K562 (cell line): Measurements from ENCODE around the gene SPDYA. TPM values are rescaled to one million over a fixed set of nuclear protein-coding genes. Genes with fewer than 3 reads are reported as not detected.
A peak's percentile ranks its signal among the peaks of the same experiment; 100 is the strongest.

Experiments used
- ATAC-seq: fragments of 200-7000 bp; cut with Tn5 transposase; 3 replicates; pipeline ENCODE4 v1.9.1; 2020; ENCODE audit warnings: moderate library complexity
- BruUV-seq: library from RNA; stranded (reverse); fragments of 400-500 nt; replicated peaks from 2 replicates; lab custom pipeline; 2021; lab: Mats Ljungman, UMichigan
- CTCF ChIA-PET: fragments of 300-600 bp; formaldehyde crosslinking; extraction: SDS; loops from one replicate; lab custom pipeline; 2021; ENCODE audit warnings: low intra/inter-chr PET ratio; lab: Yijun Ruan, JAX
- POLR2A ChIA-PET: fragments of 300-600, 350-650 bp; sonication (Branson Sonifier 250); formaldehyde crosslinking; extraction: SDS; loops from one replicate; lab custom pipeline; 2021; ENCODE audit warnings: antibody characterized with exemption, inconsistent platforms; lab: Yijun Ruan, JAX
- DNase-seq, 4 experiments: peaks; one replicate each; pipeline versions ENCODE4 v3.0.0 to v3.0.0-alpha.2; 2011 to 2018; ENCODE audit warnings: low spot score in 3 of 4, mixed read lengths in 3 of 4; ENCODE audit errors: extremely low read depth in 1 of 4
- FAIRE-seq: peaks from 2 replicates; lab custom pipeline; 2011; peaks lifted over from hg19 to GRCh38; lab: Jason Lieb, UNC
- H2AFZ ChIP-seq: 2 replicates; pipeline ENCODE4 v1.6.0; 2011; ENCODE audit warnings: low read depth, low read length, control low read depth, inconsistent platforms
- H3K27ac ChIP-seq: fragments of 200-600 bp; 3 replicates; pipeline ENCODE4 v1.8.0; 2011; ENCODE audit warnings: low read depth, mild to moderate bottlenecking, control low read depth, inconsistent platforms, low read length, moderate library complexity, mixed read lengths; ENCODE audit errors: extremely low read depth
- H3K27me3 ChIP-seq, 2 experiments: fragments of 300-600 bp in 1 of 2; 2 replicates in 1 of 2; 3 replicates in 1 of 2; pipeline versions ENCODE4 v1.6.0 to v1.8.0; 2011; ENCODE audit warnings: inconsistent platforms in 2 of 2, low read length in 2 of 2, mild to moderate bottlenecking in 1 of 2, mixed read lengths in 1 of 2, moderate library complexity in 1 of 2; ENCODE audit not compliant: control insufficient read depth in 2 of 2, insufficient read depth in 2 of 2
- H3K36me3 ChIP-seq: fragments of 300-600 bp; 3 replicates; pipeline ENCODE4 v1.8.0; 2011; ENCODE audit warnings: mild to moderate bottlenecking, low read length, inconsistent platforms; ENCODE audit not compliant: control insufficient read depth, insufficient read depth
- H3K4me1 ChIP-seq, 2 experiments: fragments of 200-600 bp in 1 of 2; replicated peaks in 1 of 2; 2 replicates in 1 of 2; 3 replicates in 1 of 2; pipeline versions ENCODE4 v1.5.1 to v1.8.0; 2011; ENCODE audit warnings: inconsistent platforms in 2 of 2, low read length in 2 of 2, mild to moderate bottlenecking in 1 of 2, mixed read lengths in 1 of 2, moderate library complexity in 1 of 2; ENCODE audit not compliant: control insufficient read depth in 2 of 2, insufficient read depth in 2 of 2
- H3K4me2 ChIP-seq: 2 replicates; pipeline ENCODE4 v1.6.1; 2011; ENCODE audit warnings: low read length, control low read depth, inconsistent platforms, mixed read lengths; ENCODE audit not compliant: insufficient read depth
- H3K4me3 ChIP-seq: fragments of 200-600 bp; sonication (generic), shearing (Covaris generic); 2 replicates; pipeline ENCODE4 v1.5.1; 2016; ENCODE audit warnings: control low read depth, inconsistent platforms
- H3K79me2 ChIP-seq: fragments of 200-600 bp; 3 replicates; pipeline ENCODE4 v1.8.0; 2011; ENCODE audit warnings: low read length, inconsistent platforms; ENCODE audit not compliant: control insufficient read depth, insufficient read depth
- H3K9ac ChIP-seq, 2 experiments: 2 replicates each; pipeline versions ENCODE4 v1.6.0 to v1.6.1; 2011; ENCODE audit warnings: low read depth in 2 of 2, low read length in 2 of 2, control low read depth in 1 of 2, inconsistent platforms in 1 of 2, mild to moderate bottlenecking in 1 of 2, mixed read lengths in 1 of 2; ENCODE audit not compliant: insufficient read depth in 1 of 2
- H3K9me1 ChIP-seq: one replicate; pipeline ENCODE4 v1.6.0; 2011; ENCODE audit warnings: inconsistent platforms, mild to moderate bottlenecking, low read length, moderate library complexity; ENCODE audit not compliant: control insufficient read depth, insufficient read depth
- H3K9me3 ChIP-seq: replicated peaks from 2 replicates; pipeline ENCODE4 v1.5.1; 2011; ENCODE audit warnings: low read depth, low read length, inconsistent platforms; ENCODE audit not compliant: control insufficient read depth, insufficient read depth
- H4K20me1 ChIP-seq: replicated peaks from 2 replicates; pipeline ENCODE4 v1.6.1; 2011; ENCODE audit warnings: low read length, inconsistent platforms, mixed read lengths; ENCODE audit not compliant: control insufficient read depth, insufficient read depth
- ATF3 ChIP-seq, 2 experiments: fragments of 450-650 bp in 1 of 2; sonication (generic) in 1 of 2; formaldehyde crosslinking in 1 of 2; IDR thresholded peaks in 1 of 2; conservative IDR thresholded peaks in 1 of 2; 2 replicates each; pipeline versions ENCODE4 v1.6.1 to v1.8.1; 2016 to 2023; ENCODE audit warnings: mild to moderate bottlenecking in 2 of 2, moderate library complexity in 2 of 2, inconsistent platforms in 1 of 2, missing genetic modification reagents in 1 of 2
- C11orf30 ChIP-seq: fragments of 450-650 bp; IDR thresholded peaks from 2 replicates; pipeline ENCODE4 v1.6.1; 2016; ENCODE audit warnings: low read depth, mild to moderate bottlenecking
- CEBPG ChIP-seq, 3 experiments: fragments of 200-800 bp in 1 of 3; sonication (Bioruptor generic) in 1 of 3; sonication (generic) in 1 of 3; formaldehyde crosslinking in 1 of 3; IDR thresholded peaks in 2 of 3; conservative IDR thresholded peaks in 1 of 3; 2 replicates each; pipeline versions ENCODE4 v1.6.1 to v1.8.0; 2016 to 2022; ENCODE audit warnings: missing compliant biosample characterization in 2 of 3, missing genetic modification characterization in 2 of 3, mild to moderate bottlenecking in 1 of 3, missing genetic modification reagents in 1 of 3
- FOSL1 ChIP-seq: fragments of 200-800 bp; sonication (Bioruptor generic); conservative IDR thresholded peaks from 2 replicates; pipeline ENCODE4 v1.6.1; 2016; ENCODE audit warnings: missing genetic modification characterization, missing compliant biosample characterization
- JUNB ChIP-seq: fragments of 450-650 bp; formaldehyde crosslinking; conservative IDR thresholded peaks from 2 replicates; pipeline ENCODE4 v1.4.0; 2020; ENCODE audit warnings: mild to moderate bottlenecking
- JUND ChIP-seq, 2 experiments: IDR thresholded peaks; 2 replicates in 1 of 2; 3 replicates in 1 of 2; pipeline ENCODE4 v1.6.1; 2011; ENCODE audit warnings: borderline replicate concordance in 2 of 2, low read depth in 2 of 2, low read length in 2 of 2, improper control_type of control experiment in 1 of 2, missing biosample characterization in 1 of 2, missing genetic modification characterization in 1 of 2, missing genetic modification reagents in 1 of 2
- MAFG ChIP-seq: fragments of 450-650 bp; conservative IDR thresholded peaks from 2 replicates; pipeline ENCODE4 v1.6.1; 2016; ENCODE audit warnings: missing genetic modification characterization, missing compliant biosample characterization
- OTX1 ChIP-seq: fragments of 450-650 bp; formaldehyde crosslinking; IDR thresholded peaks from 2 replicates; pipeline ENCODE4 v1.4.0; 2022; ENCODE audit warnings: mild to moderate bottlenecking
- SRSF9 ChIP-seq: fragments of 200-400 bp; formaldehyde crosslinking; IDR thresholded peaks from 2 replicates; pipeline ENCODE4 v1.6.1; 2017; ENCODE audit warnings: low read depth, low read length, borderline replicate concordance
- ZNF316 ChIP-seq: fragments of 450-650 bp; IDR thresholded peaks from 2 replicates; pipeline ENCODE4 v1.6.1; 2016
- ZNF785 ChIP-seq: fragments of 250-450 bp; sonication (Bioruptor Pico); IDR thresholded peaks from 2 replicates; pipeline ENCODE4 v1.4.0; 2020; ENCODE audit warnings: mild to moderate bottlenecking
- WGBS: fragments of 100-300 bp; shearing (Covaris generic); methylation state at CpG from one replicate; pipeline ENCODE4 v1.1.6; 2016; ENCODE audit warnings: low coverage, mixed read lengths; ENCODE audit not compliant: insufficient coverage; ENCODE audit errors: missing lambda C conversion rate; 5-methylcytosine and 5-hydroxymethylcytosine counted together
- in situ Hi-C: fragments of 300-500 bp; cut with MboI; formaldehyde crosslinking; loops from 4 replicates; pipeline ENCODE4 v1.15.0; 2018; ENCODE audit warnings: inconsistent platforms, mixed read lengths
- intact Hi-C: fragments of 100-400 bp; cut with micrococcal nuclease; formaldehyde crosslinking; loops from 2 replicates; pipeline ENCODE4 v1.14.2; 2022
- polyA plus RNA-seq, 8 experiments: library from polyadenylated mRNA; depleted of rRNA in 4 of 8; stranded (reverse) in 5 of 8; unstranded in 3 of 8; fragments of >200 nt; fragmentation: Nextera tagmentation in 2 of 8; fragmentation: Illumina TruSeq in 1 of 8; extraction: Ambion mirVana in 2 of 8; extraction: Trizol in 1 of 8; gene quantifications; 2 replicates each; pipeline versions ENCODE4 v1.2.1 to v1.2.3, GENCODE V29; 2011 to 2014; ENCODE audit warnings: inconsistent platforms in 1 of 8, missing spikeins in 1 of 8
- total RNA-seq, 7 experiments: library from RNA; depleted of rRNA in 6 of 7; stranded (reverse); fragments of >200 nt in 6 of 7; fragmentation: Illumina TruSeq in 2 of 7; extraction: Trizol in 2 of 7; gene quantifications; 2 replicates each; pipeline versions ENCODE4 v1.2.1 to v1.2.3, GENCODE V29; 2011 to 2021; ENCODE audit warnings: low replicate concordance in 1 of 7

SPDYA gene
- total and polyA plus RNA-seq, 9 of the 15 experiments (the other 6 are each of a cell fraction or from before 2014, with no cell fraction given), result 0.05 to 1.6 (median 0.30) TPM; not detected in 1

- WGBS, result 11% methylated on average over 2 of the region's 2 CpGs
- intact Hi-C loops, result loop anchor here (5.0 kb wide), 1 partner anchor 69 kb away; no protein-coding TSS in a partner anchor
- no peak for ATAC-seq
Observed at GRCh38 chr2:28828382-28828781, 17.7 kb downstream of the SPDYA start.

More at GRCh38 chr2:28828382-28828781, 17.7 kb downstream of the SPDYA start:
- BruUV-seq, result no TSS peak
- Histone ChIP-seq H4K20me1 (no peaks in the 10 kb centered on the region), H3K9me1 (no peaks in the 10 kb centered on the region), H3K4me3 (no peak overlapping the region), H3K79me2 (no peaks in the 10 kb centered on the region), H3K4me2 (no peak overlapping the region), H3K36me3 (no peaks in the 10 kb centered on the region), H2AFZ (no peak overlapping the region), H3K9ac (no peak overlapping the region), H3K27ac (no peak overlapping the region), H3K4me1 (no peaks in the 10 kb centered on the region), H3K9me3 (no peaks in the 10 kb centered on the region), H3K27me3 (no peaks in the 10 kb centered on the region; a peak in 1 of 5 replicates)
- TF ChIP-seq ZNF785 (no peak), OTX1 (CRISPR knock-in tag) (no peak), ZNF316 (peak; percentile 42; the same call in 1 of the 2 replicates), CEBPG (CRISPR knock-in tag; IDR thresholded peaks at IDR 0.05) (no peak), CEBPG (tag; conservative IDR thresholded peaks at IDR 0.05 in 1 of 2, IDR thresholded peaks at IDR 0.05 in 1 of 2) (no peak), C11orf30 (peak; percentile 47), JUNB (CRISPR knock-in tag) (0 out of 2 replicates have a peak, but pooled peaks have one; percentile 31), MAFG (tag) (peak; percentile 45; the same call in 1 of the 2 replicates), JUND (IDR thresholded peaks at IDR 0.05; ENCODE audit: borderline replicate concordance, low read depth, low read length) (peak; percentile 56; the same call in 1 of the 2 replicates), JUND (tag; IDR thresholded peaks at IDR 0.05; ENCODE audit: borderline replicate concordance, low read depth, low read length) (peak; percentile 61; the same call in 1 of the 3 replicates), SRSF9 (no peak), ATF3 (IDR thresholded peaks at IDR 0.05) (peak; percentile 58), ATF3 (CRISPR knock-in tag; conservative IDR thresholded peaks at IDR 0.05) (no peak), FOSL1 (tag) (peak; percentile 68)
- ChIA-PET CTCF (interaction anchor here (0.6 kb wide), 1 partner anchor 165 kb away, joined by 4 read pairs; no protein-coding TSS in a partner anchor), POLR2A (no interaction called here)
- in situ Hi-C loops, result no loop called here
- FAIRE-seq (no peak), DNase-seq (no peak)
